ENCODE measurements around the gene ARRB1.
"Not testable (repeated sequence)": the region's sequence is repeated elsewhere in the genome, so short reads cannot be mapped to it uniquely, and the experiment has no call there.

The ARRB1 gene

GRCh38 chr11:75298191-75298975 lies 53.1 kb downstream of the ARRB1 start:
- no peak for DNase-seq (ENCODE audit: low spot score)

DNA sequence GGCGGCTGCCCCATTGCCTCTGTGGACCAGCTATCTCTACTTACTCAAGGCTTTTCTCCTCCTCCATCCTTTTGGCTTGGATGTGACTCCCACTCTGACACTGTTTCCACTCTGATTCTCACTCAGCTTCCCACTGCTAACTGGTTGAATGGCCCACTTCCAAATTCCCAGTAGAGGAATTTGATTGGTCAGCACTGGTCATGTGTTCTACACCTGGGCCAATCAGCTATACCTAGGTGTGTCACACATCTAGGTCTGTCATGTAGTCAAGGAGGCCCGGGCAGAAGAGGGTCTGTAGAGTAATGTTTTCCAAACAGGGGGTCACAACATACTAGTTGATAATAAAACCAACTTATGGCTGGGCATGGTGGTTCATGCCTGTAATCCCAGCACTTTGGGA lies 57.6 kb downstream of the ARRB1 start:
- no peak for DNase-seq (ENCODE audit: low spot score)

- no peak for DNase-seq (ENCODE audit: low spot score)
Measured at GRCh38 chr11:75292943-75293342, 58.5 kb downstream of the ARRB1 start.

DNA sequence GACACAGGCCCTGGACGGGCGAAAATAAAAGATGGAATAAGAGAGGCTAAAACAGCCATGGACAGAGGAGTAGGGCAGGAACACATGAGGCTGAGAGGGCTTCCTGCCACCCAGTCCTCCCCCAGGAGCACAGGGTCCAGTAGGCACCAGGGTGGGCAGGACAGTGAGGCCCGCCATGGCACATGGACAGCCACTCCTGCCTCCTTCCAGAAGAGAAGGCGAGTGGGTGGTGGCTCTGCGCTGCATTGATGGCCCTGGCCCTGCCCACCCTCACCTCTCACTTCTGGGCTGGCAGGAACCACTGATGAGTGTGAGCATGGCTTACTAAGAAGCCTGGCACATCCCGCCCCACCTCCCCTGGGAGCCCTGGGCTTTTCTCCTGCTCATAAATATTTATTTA lies 59.7 kb downstream of the ARRB1 start:
- no peak for DNase-seq (ENCODE audit: low spot score)

DNA sequence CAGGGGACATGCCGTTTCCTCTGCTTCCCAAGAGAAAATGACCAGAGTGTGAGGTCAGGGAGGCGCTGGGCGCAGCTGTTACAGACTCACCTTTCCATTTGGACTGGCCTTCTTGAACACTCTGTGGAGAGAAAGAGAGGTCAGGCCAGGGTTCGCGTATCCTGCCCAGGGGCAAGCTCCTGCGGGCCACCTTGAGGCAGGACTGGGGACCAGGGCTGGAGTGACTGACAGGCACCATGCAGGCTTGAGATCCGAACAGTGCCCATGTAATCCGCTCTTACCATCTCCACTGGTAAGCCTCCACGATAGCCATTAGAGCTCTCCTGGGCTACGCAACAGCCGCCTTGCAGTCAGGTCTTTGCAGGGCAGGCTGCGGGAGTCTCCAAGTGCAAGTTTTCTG lies 61.5 kb downstream of the ARRB1 start:
- DNase-seq (ENCODE audit: low spot score) = no peak

DNA sequence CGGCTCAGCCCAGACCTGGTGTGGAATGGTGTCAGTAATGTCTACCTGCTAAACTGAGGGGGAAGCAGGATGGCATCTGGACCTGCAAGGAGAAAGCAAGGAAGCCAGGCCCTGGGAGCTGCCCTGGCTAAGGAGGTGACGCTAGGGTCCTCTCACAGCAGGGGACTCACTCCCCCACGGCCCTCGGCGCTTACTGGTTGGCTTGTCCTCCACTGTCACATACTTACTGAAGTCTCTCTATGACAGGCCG lies 62.0 kb downstream of the ARRB1 start:
- no peak for DNase-seq (ENCODE audit: low spot score)

- no peak for DNase-seq (ENCODE audit: low spot score)
Measured at GRCh38 chr11:75287579-75287978, 63.9 kb downstream of the ARRB1 start.

DNA sequence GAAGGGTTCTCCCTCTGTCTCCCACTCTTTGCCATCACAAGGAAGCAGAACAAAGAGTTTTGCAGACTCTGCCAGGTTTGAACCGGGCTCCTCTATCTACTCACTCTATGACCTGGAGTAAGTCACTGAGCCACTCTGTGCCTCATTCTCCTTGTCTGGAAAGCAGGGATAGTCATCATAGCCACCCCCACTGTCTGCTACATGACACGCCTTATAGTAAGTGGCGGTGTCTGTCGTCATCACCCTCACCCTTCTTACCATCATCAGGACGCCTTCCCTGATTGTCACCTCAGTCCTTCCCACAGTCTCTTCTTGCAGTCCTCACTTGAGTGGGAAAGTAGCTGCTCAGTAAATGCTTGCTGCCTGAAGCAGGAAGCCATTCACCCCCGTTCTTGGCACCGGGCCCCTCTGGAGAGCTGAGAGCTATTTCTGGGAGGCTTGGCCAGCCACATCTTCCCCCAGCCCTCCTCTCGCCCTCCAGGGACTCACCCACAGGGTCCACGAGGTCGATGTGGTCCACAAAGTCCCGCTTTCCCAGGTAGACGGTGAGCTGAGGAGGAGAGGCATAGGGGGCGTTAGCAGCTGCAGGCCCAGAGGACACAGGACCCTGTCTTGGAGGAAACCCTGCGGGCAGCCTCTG lies 64.5 kb downstream of the ARRB1 start:
- DNase-seq (ENCODE audit: low spot score) = no peak

- no peak for DNase-seq (ENCODE audit: low spot score)
Measured at GRCh38 chr11:75285776-75286360, 65.6 kb downstream of the ARRB1 start.

DNA sequence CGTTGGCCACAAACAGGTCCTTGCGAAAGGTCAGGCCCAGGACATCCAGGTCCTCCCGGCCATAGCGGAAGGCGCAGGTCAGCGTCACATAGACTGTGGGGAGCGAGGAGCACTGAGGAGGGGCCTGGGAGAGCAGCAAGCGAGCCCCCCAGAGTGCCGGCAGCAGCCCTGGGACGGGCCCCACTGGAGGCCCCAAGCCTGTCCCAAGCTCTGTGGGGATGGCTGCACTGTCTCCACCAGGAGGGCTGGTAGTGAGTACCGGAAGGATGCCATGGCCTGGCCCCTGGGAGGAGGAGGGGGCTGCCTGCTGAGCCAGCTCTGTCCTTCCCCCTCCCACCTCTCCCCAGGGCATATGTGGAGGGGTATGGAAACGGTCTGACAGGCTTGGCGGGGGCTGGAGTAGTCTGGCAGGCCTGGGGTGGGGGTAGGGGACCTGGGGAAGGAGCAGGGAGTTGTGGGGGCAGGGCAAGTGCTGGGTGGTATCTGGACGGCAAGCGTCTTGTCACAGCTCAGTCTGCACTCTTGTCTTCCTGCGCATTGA lies 68.0 kb downstream of the ARRB1 start:
- DNase-seq (ENCODE audit: low spot score) = no peak

DNA sequence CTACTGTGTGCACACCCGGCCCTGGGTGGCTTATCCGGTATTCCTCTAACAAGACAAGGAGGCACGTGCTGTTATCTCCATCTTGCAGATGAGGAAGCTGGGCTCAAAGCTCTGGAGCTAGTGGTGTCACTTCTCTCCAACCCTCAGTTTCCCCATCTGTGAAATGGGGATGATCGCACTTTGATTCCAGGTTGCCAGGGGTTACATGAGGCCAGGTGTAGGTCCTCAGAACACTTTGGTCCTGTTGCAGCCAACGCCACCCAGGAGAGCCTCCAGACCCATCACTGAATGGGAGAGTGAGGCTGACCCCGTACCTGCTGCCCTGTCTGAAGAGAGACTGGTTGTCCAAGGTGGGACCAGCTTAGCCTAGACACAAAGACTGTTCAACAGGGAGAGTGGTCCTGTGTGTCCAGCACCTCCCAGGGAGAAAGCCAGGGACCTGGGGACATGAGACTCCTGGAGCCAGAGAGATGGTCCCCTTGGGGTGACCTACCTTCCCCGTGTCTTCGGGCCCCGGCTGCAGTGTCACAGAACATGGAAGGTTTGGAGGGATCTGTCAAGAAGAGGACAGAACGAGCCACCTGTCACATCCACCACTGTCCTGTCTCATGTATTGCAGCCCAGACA lies 69.9 kb downstream of the ARRB1 start:
- no peak for DNase-seq (ENCODE audit: low spot score)

- DNase-seq (ENCODE audit: low spot score) = no peak
Measured at GRCh38 chr11:75280770-75281468, 70.5 kb downstream of the ARRB1 start.

DNA sequence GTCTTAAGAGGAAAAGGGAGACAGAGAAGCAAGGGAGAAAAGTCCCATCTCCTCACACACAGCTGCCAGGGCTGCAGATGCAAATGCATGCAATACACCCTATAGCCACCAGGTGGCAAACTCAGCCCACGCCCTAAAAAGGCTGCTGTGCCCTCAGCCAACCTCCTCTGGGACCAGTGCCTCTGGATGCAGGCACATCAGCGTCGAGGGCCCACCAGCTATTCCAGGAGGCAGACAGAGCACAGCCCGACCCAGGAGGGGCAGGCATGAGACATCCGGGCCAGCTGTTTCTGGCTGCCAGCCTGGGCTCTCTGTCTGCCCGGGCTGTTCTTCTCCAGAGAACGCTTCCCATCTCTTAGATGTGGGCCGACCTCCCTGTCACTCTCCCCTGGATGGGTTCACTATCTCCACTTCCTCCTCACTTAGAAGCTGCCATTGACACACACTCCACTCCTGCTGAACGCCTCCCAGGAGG lies 71.2 kb downstream of the ARRB1 start:
- peak; percentile 94 for DNase-seq (ENCODE audit: low spot score)

- DNase-seq (ENCODE audit: low spot score) = no peak
Measured at GRCh38 chr11:75279273-75279672, 72.2 kb downstream of the ARRB1 start.

GRCh38 chr11:75277991-75278790 lies 73.3 kb downstream of the ARRB1 start:
- no peak for DNase-seq (ENCODE audit: low spot score)

GRCh38 chr11:75277211-75277805 lies 74.2 kb downstream of the ARRB1 start:
- DNase-seq (ENCODE audit: low spot score) = no peak

DNA sequence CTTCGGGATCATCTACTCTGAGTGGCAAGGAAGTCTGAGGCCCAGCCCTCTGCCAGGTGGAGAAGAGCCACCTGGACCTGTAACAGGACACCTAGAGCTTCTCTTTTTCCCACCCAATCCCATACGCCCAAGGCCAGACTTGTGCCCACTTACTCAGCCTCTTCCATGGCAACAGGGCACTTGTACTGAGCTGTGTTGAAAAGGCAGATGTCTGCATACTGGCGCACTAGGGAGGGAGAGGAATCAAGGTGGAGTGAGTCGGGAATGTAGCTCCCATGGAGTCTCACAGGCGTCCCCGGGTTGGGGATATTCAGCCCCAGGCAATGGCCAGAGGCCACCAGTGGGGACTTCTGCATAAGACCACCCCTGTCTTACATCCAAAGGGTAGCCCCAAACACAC lies 74.8 kb downstream of the ARRB1 start:
- peak; percentile 6 for DNase-seq (ENCODE audit: low spot score)

- DNase-seq (ENCODE audit: low spot score) = peak; percentile 1
Measured at GRCh38 chr11:75276186-75276585, 75.3 kb downstream of the ARRB1 start.

GRCh38 chr11:75275581-75275980 lies 75.9 kb downstream of the ARRB1 start:
- peak; percentile 59 for DNase-seq (ENCODE audit: low spot score)

GRCh38 chr11:75274716-75275115 lies 76.7 kb downstream of the ARRB1 start:
- not testable (repeated sequence) for DNase-seq (ENCODE audit: low spot score)

Data from iPS-NIHi11 (cell line).